HEK293 (cell line): ENCODE measurements around the gene STUB1.

Experiments used
- CTCF ChIA-PET: fragments of 350-600 bp; formaldehyde crosslinking; extraction: SDS; loops from one replicate; lab custom pipeline; 2021; ENCODE audit warnings: antibody characterized with exemption; lab: Yijun Ruan, JAX
- POLR2A ChIA-PET: fragments of 300-600 bp; formaldehyde crosslinking; extraction: SDS; loops from one replicate; lab custom pipeline; 2020; ENCODE audit warnings: antibody characterized with exemption, inconsistent platforms; lab: Yijun Ruan, JAX
- H3K27ac ChIP-seq: fragments of 200-500 bp; sonication (Bioruptor generic); 2 replicates; pipeline ENCODE4 v1.5.1; 2014; ENCODE audit warnings: low read depth, low read length, control low read depth, inconsistent platforms; ENCODE audit errors: extremely low read depth
- H3K36me3 ChIP-seq, 2 experiments: fragments of 200-500 bp in 1 of 2; sonication (Bioruptor generic) in 1 of 2; 1 replicate in 1 of 2; 2 replicates in 1 of 2; pipeline ENCODE4 v1.5.1; 2014 to 2017; ENCODE audit warnings: inconsistent platforms in 2 of 2, low read length in 2 of 2; ENCODE audit not compliant: control insufficient read depth in 2 of 2, insufficient read depth in 1 of 2
- H3K4me1 ChIP-seq: fragments of 200-500 bp; sonication (Bioruptor generic); 2 replicates; pipeline ENCODE4 v1.5.1; 2014; ENCODE audit warnings: mild to moderate bottlenecking, low read length, inconsistent platforms; ENCODE audit not compliant: control insufficient read depth, insufficient read depth
- H3K4me3 ChIP-seq: 2 replicates; pipeline ENCODE4 v1.5.1; 2011; ENCODE audit warnings: low read depth, mild to moderate bottlenecking, control low read depth, low read length, moderate library complexity
- H3K9me3 ChIP-seq: fragments of 200-500 bp; sonication (Bioruptor generic); 2 replicates; pipeline ENCODE4 v1.5.1; 2014; ENCODE audit warnings: low read depth, low read length, inconsistent platforms; ENCODE audit not compliant: control insufficient read depth, insufficient read depth
- BCL11B ChIP-seq: fragments of 450-650 bp; formaldehyde crosslinking; IDR thresholded peaks from 2 replicates; pipeline ENCODE4 v1.5.1; 2016; ENCODE audit warnings: low read depth, missing biosample characterization, missing genetic modification characterization
- EGR2 ChIP-seq: fragments of 450-650 bp; formaldehyde crosslinking; IDR thresholded peaks from 2 replicates; pipeline ENCODE4 v1.5.1; 2016; ENCODE audit warnings: low read depth, missing biosample characterization, missing genetic modification characterization
- GLIS2 ChIP-seq: fragments of 450-650 bp; formaldehyde crosslinking; IDR thresholded peaks from 2 replicates; pipeline ENCODE4 v1.5.1; 2016; ENCODE audit warnings: missing biosample characterization, missing genetic modification characterization
- KLF8 ChIP-seq: fragments of 450-650 bp; formaldehyde crosslinking; IDR thresholded peaks from 2 replicates; pipeline ENCODE4 v1.5.1; 2016; ENCODE audit warnings: missing biosample characterization, missing genetic modification characterization
- SCRT2 ChIP-seq: fragments of 450-650 bp; formaldehyde crosslinking; IDR thresholded peaks from 2 replicates; pipeline ENCODE4 v1.5.1; 2016; ENCODE audit warnings: missing biosample characterization, missing genetic modification characterization
- ZBTB6 ChIP-seq: fragments of 450-650 bp; formaldehyde crosslinking; IDR thresholded peaks from 2 replicates; pipeline ENCODE4 v1.5.1; 2017; ENCODE audit warnings: missing biosample characterization, missing genetic modification characterization
- ZBTB7A ChIP-seq: fragments of 450-650 bp; formaldehyde crosslinking; IDR thresholded peaks from 2 replicates; pipeline ENCODE4 v1.5.1; 2016; ENCODE audit warnings: low read depth, missing biosample characterization, missing genetic modification characterization
- ZEB2 ChIP-seq: fragments of 450-650 bp; formaldehyde crosslinking; IDR thresholded peaks from 2 replicates; pipeline ENCODE4 v1.5.1; 2016; ENCODE audit warnings: missing biosample characterization, missing genetic modification characterization
- ZFHX2 ChIP-seq: fragments of 450-650 bp; formaldehyde crosslinking; conservative IDR thresholded peaks from 2 replicates; pipeline ENCODE4 v1.5.1; 2016; ENCODE audit warnings: missing biosample characterization, missing genetic modification characterization
- ZNF146 ChIP-seq: fragments of 450-650 bp; formaldehyde crosslinking; IDR thresholded peaks from 2 replicates; pipeline ENCODE4 v1.5.1; 2016; ENCODE audit warnings: missing biosample characterization, missing genetic modification characterization
- ZNF580 ChIP-seq: fragments of 450-650 bp; formaldehyde crosslinking; IDR thresholded peaks from 2 replicates; pipeline ENCODE4 v1.5.1; 2016; ENCODE audit warnings: missing biosample characterization, missing genetic modification characterization
- ZNF658 ChIP-seq: fragments of 450-650 bp; formaldehyde crosslinking; IDR thresholded peaks from 2 replicates; pipeline ENCODE4; 2016; ENCODE audit warnings: missing biosample characterization, missing genetic modification characterization
- TF ChIP-seq, protein P1 (sequence below): fragments of 450-650 bp; formaldehyde crosslinking; IDR thresholded peaks from 2 replicates; pipeline ENCODE4 v1.5.1; 2016; ENCODE audit warnings: missing biosample characterization, missing genetic modification characterization

Gene STUB1

GRCh38 chr16:677316-678190, 2.7 kb upstream of the STUB1 start:
- Histone ChIP-seq H3K4me3 (no peak overlapping the region), H3K9me3 (no peaks in the 10 kb centered on the region), H3K36me3 (peaks cover 3 to 44% of the 10 kb centered on the region in 2 experiments; a peak in 1 of 3 replicates), H3K4me1 (peaks cover 14% of the 10 kb centered on the region; the same call in 1 of the 2 replicates), H3K27ac (no peak overlapping the region)
- TF ChIP-seq ZNF658 (tag by site-specific recombination) (no peak), ZEB2 (tag by site-specific recombination) (peak; percentile 37; the same call in 1 of the 2 replicates), GLIS2 (tag by site-specific recombination) (0 out of 2 replicates have a peak, but pooled peaks have one; percentile 30), ZBTB6 (tag by site-specific recombination) (peak; percentile 79; the same call in 1 of the 2 replicates), ZNF146 (tag by site-specific recombination) (no peak), ZFHX2 (0 out of 2 replicates have a peak, but pooled peaks have one; percentile 20), KLF8 (tag by site-specific recombination) (peak; percentile 63; the same call in 1 of the 2 replicates)
- TF ChIP-seq, protein P1, sequence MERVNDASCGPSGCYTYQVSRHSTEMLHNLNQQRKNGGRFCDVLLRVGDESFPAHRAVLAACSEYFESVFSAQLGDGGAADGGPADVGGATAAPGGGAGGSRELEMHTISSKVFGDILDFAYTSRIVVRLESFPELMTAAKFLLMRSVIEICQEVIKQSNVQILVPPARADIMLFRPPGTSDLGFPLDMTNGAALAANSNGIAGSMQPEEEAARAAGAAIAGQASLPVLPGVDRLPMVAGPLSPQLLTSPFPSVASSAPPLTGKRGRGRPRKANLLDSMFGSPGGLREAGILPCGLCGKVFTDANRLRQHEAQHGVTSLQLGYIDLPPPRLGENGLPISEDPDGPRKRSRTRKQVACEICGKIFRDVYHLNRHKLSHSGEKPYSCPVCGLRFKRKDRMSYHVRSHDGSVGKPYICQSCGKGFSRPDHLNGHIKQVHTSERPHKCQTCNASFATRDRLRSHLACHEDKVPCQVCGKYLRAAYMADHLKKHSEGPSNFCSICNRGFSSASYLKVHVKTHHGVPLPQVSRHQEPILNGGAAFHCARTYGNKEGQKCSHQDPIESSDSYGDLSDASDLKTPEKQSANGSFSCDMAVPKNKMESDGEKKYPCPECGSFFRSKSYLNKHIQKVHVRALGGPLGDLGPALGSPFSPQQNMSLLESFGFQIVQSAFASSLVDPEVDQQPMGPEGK (tag by site-specific recombination): peak; percentile 29; the same call in 1 of the 2 replicates
- POLR2A ChIA-PET: interaction anchor here (1.6 to 2.6 kb wide), 3 partner anchors 10 to 13 kb away, joined by 4 to 10 read pairs (median 10); partner anchors contain the start of genes RHOT2 and WDR24
- CTCF ChIA-PET: interaction anchor here (1.1 to 1.7 kb wide), 2 partner anchors 9 to 11 kb away, joined by 4 to 6 read pairs; partner anchors contain the start of gene RHOT2

GRCh38 chr16:678209-678857, 1.9 kb upstream of the STUB1 start:
- ChIA-PET CTCF (interaction anchor here (1.7 kb wide), 1 partner anchor 10 kb away, joined by 4 read pairs; the partner anchor contains the start of gene RHOT2), POLR2A (interaction anchor here (1.2 to 5.4 kb wide), 3 partner anchors 9 to 46 kb away, joined by 4 to 57 read pairs (median 4); partner anchors contain the start of genes RHOT2 and WDR24)
- H3K9me3 ChIP-seq: no peaks in the 10 kb centered on the region
- TF ChIP-seq SCRT2 (tag by site-specific recombination) (0 out of 2 replicates have a peak, but pooled peaks have one; percentile 30), EGR2 (peak; percentile 10; the same call in 1 of the 2 replicates), ZNF580 (tag by site-specific recombination) (no peak), BCL11B (tag by site-specific recombination) (peak; percentile 68; the same call in 1 of the 2 replicates), ZBTB7A (tag by site-specific recombination) (no peak)
- TF ChIP-seq, protein P1 (tag by site-specific recombination): peak; percentile 33; the same call in 1 of the 2 replicates
- peak overlapping the region; percentile 65 for H3K27ac ChIP-seq
- H3K36me3 ChIP-seq: peaks cover 3 to 44% of the 10 kb centered on the region in 2 experiments; a peak in 1 of 3 replicates
- no peak overlapping the region for H3K4me3 ChIP-seq
- peaks cover 14% of the 10 kb centered on the region; the same call in 1 of the 2 replicates for H3K4me1 ChIP-seq
